GM18505 (cell line): ENCODE results near the gene ANAPC2.

ENCODE experiments used
- ATAC-seq: cut with Tn5 transposase; IDR thresholded peaks from one replicate; pipeline ENCODE4 v1.9.1; 2021; ENCODE audit not compliant: unreplicated experiment
- POLR2A ChIP-seq: IDR thresholded peaks from 4 replicates; pipeline ENCODE4 v1.6.1; 2011; ENCODE audit warnings: borderline replicate concordance; ENCODE audit not compliant: insufficient read depth, insufficient read length; ENCODE audit errors: extremely low read depth

Gene ANAPC2

DNA sequence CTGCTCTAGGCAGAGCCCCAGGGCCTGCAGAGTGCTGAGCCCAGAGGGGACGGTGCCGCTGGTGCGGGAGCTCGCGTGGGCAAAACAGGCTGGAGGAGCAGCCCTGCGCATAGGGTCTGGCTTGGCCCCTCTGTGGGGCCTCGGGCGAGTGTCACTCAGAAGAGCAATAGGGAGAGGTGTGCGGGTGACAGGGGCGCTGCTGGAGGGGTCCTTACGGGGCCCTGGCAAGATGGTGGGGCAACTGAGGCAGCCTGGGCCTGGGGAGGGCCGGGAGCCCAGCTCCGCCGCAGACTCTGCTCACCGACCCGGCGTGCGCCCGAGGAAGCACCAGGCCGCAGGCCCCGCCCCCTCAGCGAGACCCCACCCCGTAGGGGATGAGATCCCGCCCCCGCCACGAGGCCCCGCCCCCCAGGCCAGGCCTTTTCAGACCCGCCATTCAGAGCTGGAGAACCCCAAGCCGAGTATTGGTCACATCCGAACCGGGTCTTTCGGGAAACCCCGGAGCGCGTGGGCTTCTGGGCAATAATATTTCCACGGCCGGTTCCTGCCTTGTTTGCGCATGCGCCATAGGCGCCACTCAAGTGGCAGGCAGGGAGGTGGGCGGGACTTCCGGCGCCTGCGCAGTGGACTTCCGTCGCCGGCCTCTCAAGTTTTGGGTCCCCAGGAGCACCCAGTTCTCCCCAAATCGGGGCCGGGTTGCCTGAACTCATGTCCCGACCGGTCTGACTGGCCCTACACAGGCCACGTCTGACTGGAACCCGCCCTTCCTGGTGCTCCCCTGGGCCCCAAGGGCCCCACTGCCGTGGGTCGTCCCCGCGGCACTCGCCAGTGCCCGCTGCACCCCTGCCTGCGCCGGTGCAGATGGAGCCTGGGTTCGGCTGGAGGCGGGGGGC lies 35.0 kb upstream of the ANAPC2 start:
- TF ChIP-seq POLR2A = peak; percentile 92
- peak; percentile 57 for ATAC-seq

DNA sequence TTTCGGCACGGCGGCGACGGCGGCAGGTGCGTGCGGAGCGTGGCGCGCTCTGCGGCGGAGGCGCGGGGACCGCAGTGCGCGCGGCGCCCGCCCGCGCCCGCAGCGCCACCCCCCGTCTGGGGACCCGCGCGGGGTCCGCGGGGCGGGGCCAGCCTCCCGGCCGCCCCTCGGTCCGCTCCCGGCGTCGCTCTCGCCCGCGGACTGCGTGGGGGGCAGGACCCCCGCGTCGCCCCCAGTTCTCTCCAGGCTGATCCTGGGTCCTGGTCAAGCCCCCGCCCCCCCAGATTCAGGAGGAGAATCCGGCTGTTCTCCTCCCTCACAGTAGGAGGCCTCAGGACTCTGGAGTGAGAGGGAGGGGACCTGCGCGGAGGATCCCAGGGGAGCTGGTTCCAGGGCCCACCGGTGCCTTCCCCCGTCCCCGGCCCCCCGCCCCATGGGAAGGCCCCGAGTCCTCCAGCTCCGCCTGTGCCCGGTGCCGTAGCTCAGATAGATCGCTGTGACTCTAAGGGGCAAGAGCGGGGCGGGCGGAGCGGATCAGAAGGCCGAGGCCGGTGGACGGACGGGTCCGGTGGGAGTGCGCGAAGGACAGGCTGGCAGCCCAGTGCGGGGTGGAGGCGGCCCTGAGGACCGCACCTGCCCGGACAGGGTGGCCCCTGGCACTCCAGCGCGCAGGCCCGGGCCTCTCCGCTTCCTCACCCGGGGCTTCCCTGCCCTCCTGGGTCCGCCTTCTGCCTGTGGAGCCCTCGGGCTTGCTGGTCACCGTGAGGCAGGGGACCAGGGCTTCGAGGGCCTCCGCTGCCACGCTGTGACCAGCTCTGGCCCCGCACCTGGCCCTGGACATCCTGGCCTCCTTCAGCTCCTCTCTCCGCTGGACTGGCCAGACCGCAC lies 34.1 kb upstream of the ANAPC2 start, which contains the start of gene RNF208:
Gene RNF208 (minus strand): TSS at position 51 of the 888 bp plus-strand sequence. CDS start 1,028 bp downstream, outside the sequence.
- ATAC-seq = peak; percentile 1
- no peak for TF ChIP-seq POLR2A

- ATAC-seq = no peak
Observed at GRCh38 chr9:137221506-137222111, 33.2 kb upstream of the ANAPC2 start.

GRCh38 chr9:137221095-137221505 lies 32.7 kb upstream of the ANAPC2 start:
- no peak for ATAC-seq
- no peak for TF ChIP-seq POLR2A

More at GRCh38 chr9:137221506-137222111, 33.2 kb upstream of the ANAPC2 start:
- TF ChIP-seq POLR2A = no peak

DNA sequence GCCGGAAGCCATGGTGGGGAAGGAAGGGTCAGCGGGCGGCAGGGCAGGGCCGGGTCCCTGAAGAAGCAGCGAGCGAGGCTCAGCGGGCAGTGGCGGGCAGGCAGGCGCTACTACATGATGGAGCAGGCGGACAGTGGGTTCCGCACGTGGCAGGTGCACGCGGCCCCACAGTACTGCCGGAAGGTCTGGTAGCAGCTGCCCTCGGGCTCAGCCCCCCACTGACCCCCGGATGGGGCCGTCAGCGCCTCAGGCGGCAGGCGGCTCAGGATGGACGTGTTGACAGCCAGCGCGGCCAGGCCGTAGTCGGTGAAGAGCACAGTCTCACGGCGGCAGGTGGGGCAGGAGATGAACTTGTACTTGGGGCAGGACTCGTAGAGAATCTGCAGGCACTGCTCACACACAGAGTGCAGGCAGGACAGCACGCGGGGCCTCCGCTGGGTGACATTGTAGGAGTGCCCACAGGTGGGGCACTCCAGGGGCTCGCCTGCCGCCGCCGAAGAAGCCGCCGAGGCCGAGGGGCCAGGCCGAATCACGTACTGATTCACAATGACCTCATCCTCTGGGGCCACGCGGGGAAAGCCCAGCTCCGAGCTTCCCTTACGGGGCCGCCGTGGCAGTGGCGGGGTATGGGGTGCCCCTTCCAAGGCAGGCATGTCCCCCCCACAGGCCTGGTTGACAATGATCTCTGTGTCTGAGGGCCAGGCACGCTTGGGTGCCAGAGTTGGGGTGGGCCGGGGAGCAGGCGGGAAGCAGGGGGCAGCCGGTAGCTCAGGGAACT lies 32.1 kb upstream of the ANAPC2 start:
- no peak for ATAC-seq
- no peak for TF ChIP-seq POLR2A

GRCh38 chr9:137219757-137220316 lies 31.5 kb upstream of the ANAPC2 start:
- ATAC-seq = no peak
- no peak for TF ChIP-seq POLR2A

GRCh38 chr9:137218754-137219271 lies 30.5 kb upstream of the ANAPC2 start:
- ATAC-seq = no peak
- no peak for TF ChIP-seq POLR2A

GRCh38 chr9:137218212-137218753 lies 29.9 kb upstream of the ANAPC2 start:
- TF ChIP-seq POLR2A = no peak
- ATAC-seq = no peak

DNA sequence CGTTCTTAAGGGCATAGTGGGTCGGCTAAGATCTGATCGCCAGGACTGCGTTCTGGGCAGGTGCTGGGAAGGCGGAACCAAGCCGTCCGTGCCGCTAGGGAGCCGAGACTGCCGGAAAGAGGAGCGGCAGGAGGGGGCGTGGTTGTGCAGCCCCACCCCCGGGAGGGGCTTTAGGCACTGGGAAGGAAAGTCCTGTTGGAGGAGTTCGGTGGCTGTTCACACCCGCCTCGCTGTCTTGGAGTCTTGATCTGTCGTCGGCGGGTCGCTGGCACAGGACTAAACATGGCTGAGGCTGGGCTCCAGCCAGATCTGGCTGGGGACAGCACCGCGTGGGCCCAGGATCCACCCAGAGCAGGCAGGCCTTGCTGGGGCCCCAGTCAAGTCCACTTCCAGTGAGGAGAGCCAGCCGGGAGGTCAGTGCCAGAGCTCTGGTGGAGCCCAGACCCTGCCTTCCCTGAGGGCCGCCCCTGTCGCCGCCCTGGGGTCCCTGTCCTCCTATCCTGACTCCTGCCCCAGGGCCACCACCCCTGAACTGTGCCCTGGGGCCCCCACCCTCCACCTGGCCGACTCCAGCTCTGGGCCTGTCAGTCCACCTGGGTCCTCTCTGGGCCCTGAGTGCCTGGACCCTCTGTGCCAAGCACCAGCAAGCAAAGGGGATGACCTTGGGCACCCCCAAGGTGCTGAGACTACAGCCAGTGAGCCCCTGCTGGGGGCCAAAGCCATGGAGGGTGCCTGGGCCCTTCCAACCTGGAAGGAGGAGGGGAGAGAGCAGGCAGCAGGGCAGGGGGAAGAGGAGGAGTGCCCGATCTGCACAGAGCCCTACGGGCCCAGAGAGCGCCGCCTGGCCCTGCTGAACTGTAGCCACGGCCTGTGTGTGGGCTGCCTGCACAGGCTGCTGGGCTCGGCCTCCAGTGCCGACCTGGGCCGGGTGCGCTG lies 29.2 kb upstream of the ANAPC2 start:
- TF ChIP-seq POLR2A = no peak
- ATAC-seq = no peak

GRCh38 chr9:137216188-137216965 lies 28.0 kb upstream of the ANAPC2 start:
- TF ChIP-seq POLR2A = no peak
- ATAC-seq = no peak
